ENCODE results near the gene ZNF33B. TPM values are rescaled to one million over a fixed set of nuclear protein-coding genes. Genes with fewer than 3 reads are reported as not detected.

The ZNF33B gene
- total and polyA plus RNA-seq, 9 of the 15 experiments (the other 6 are each of a cell fraction or from before 2014, with no cell fraction given): 6.9 to 23.9 (median 15.4) TPM

GRCh38 chr10:42593284-42593683, 45.1 kb downstream of the ZNF33B start:
- Histone ChIP-seq H3K9ac (ENCODE audit: insufficient read depth in 1 of 2, low read depth in 2 of 2, low read length in 2 of 2) (no peak overlapping the region), H3K27me3 (ENCODE audit: control insufficient read depth in 2 of 2, insufficient read depth in 2 of 2, low read length in 2 of 2) (no peaks in the 10 kb centered on the region), H3K4me2 (ENCODE audit: insufficient read depth, low read length) (no peak overlapping the region), H3K4me3 (no peak overlapping the region), H3K36me3 (ENCODE audit: control insufficient read depth, insufficient read depth, low read length) (peaks cover 46% of the 10 kb centered on the region), H3K79me2 (ENCODE audit: control insufficient read depth, insufficient read depth, low read length) (no peaks in the 10 kb centered on the region), H3K9me1 (ENCODE audit: control insufficient read depth, insufficient read depth, low read length) (no peaks in the 10 kb centered on the region), H3K4me1 (replicated peaks in 1 of 2; ENCODE audit: control insufficient read depth in 2 of 2, insufficient read depth in 2 of 2, low read length in 2 of 2) (no peaks in the 10 kb centered on the region), H3K27ac (ENCODE audit: extremely low read depth, low read depth, low read length) (no peak overlapping the region), H3K9me3 (replicated peaks; ENCODE audit: control insufficient read depth, insufficient read depth, low read depth, low read length) (peaks cover 16% of the 10 kb centered on the region), H4K20me1 (replicated peaks; ENCODE audit: control insufficient read depth, insufficient read depth, low read length) (no peaks in the 10 kb centered on the region), H2AFZ (ENCODE audit: low read depth, low read length) (no peak overlapping the region)
- CTCF ChIA-PET (ENCODE audit: low intra/inter-chr PET ratio): no interaction called here
- intact Hi-C loops (cut with micrococcal nuclease): no loop called here
- no peak for TF ChIP-seq EP400 (IDR thresholded peaks at IDR 0.05)
- TF ChIP-seq ZFX (CRISPR knock-in tag; IDR thresholded peaks at IDR 0.05): no peak
- no peak for TF ChIP-seq SMARCC2 (IDR thresholded peaks at IDR 0.05; ENCODE audit: low read depth)
- TF ChIP-seq EHMT2 (IDR thresholded peaks at IDR 0.05): no peak
- TF ChIP-seq ZEB2 (IDR thresholded peaks at IDR 0.05): peak; percentile 19; the same call in 1 of the 2 replicates
- peak; percentile 88 for TF ChIP-seq ZNF274 (IDR thresholded peaks at IDR 0.05; ENCODE audit: borderline replicate concordance, low read depth, low read length)
- peak; percentile 96 for TF ChIP-seq ZNF75A (CRISPR knock-in tag; IDR thresholded peaks at IDR 0.05)
- TF ChIP-seq ATF1 (CRISPR knock-in tag; IDR thresholded peaks at IDR 0.05): no peak
- no peak for TF ChIP-seq ATF1 (tag; IDR thresholded peaks at IDR 0.05)
- TF ChIP-seq PBX2 (CRISPR knock-in tag; IDR thresholded peaks at IDR 0.05; ENCODE audit: low read depth): no peak
- TF ChIP-seq PBX2 (tag; conservative IDR thresholded peaks at IDR 0.05; ENCODE audit: low read depth): no peak
- peak; percentile 59 for TF ChIP-seq ZNF280A (IDR thresholded peaks at IDR 0.05; ENCODE audit: low read depth, partially characterized antibody)
- no peak for TF ChIP-seq KLF6 (CRISPR knock-in tag; IDR thresholded peaks at IDR 0.05; ENCODE audit: borderline replicate concordance)
- TF ChIP-seq CBX5 (IDR thresholded peaks at IDR 0.05; ENCODE audit: borderline replicate concordance, low read depth): peak; percentile 44; the same call in 1 of the 2 replicates
- no peak for TF ChIP-seq HNRNPL (IDR thresholded peaks at IDR 0.05; ENCODE audit: low read depth, low read length)
- peak in 1 of 2 experiments; percentile 39; a peak in 1 of 4 replicates for TF ChIP-seq TRIM24 (IDR thresholded peaks at IDR 0.05)
- TF ChIP-seq TRIM28 (IDR thresholded peaks at IDR 0.05): peak; percentile 92
- no peak for TF ChIP-seq ZNF398 (CRISPR knock-in tag; IDR thresholded peaks at IDR 0.05)
- ATAC-seq (no peak), DNase-seq (ENCODE audit: extremely low read depth in 1 of 4, low spot score in 3 of 4) (no peak), FAIRE-seq (no peak)
- WGBS (ENCODE audit: insufficient coverage, low coverage, missing lambda C conversion rate): 100% methylated on average over 1 of the region's 1 CpG
- in situ Hi-C loops (cut with MboI): no loop called here
- POLR2A ChIA-PET: no interaction called here
- no TSS peak for BruUV-seq (replicated peaks)
